ENCODE measurements around the gene ST6GALNAC2.

GRCh38 chr17:76594690-76595089 is 9.0 kb upstream of the ST6GALNAC2 start:
- TF ChIP-seq CTCF (conservative IDR thresholded peaks at IDR 0.05; ENCODE audit: low read length) (no peak), EZH2phosphoT487 (IDR thresholded peaks at IDR 0.05; ENCODE audit: borderline replicate concordance) (no peak)

All from Loucy (cell line).